ENCODE results near the gene ERVW-1.
"Not testable (repeated sequence)": the region's sequence is repeated elsewhere in the genome, so short reads cannot be mapped to it uniquely, and the experiment has no call there.

- TF ChIP-seq, protein P1, sequence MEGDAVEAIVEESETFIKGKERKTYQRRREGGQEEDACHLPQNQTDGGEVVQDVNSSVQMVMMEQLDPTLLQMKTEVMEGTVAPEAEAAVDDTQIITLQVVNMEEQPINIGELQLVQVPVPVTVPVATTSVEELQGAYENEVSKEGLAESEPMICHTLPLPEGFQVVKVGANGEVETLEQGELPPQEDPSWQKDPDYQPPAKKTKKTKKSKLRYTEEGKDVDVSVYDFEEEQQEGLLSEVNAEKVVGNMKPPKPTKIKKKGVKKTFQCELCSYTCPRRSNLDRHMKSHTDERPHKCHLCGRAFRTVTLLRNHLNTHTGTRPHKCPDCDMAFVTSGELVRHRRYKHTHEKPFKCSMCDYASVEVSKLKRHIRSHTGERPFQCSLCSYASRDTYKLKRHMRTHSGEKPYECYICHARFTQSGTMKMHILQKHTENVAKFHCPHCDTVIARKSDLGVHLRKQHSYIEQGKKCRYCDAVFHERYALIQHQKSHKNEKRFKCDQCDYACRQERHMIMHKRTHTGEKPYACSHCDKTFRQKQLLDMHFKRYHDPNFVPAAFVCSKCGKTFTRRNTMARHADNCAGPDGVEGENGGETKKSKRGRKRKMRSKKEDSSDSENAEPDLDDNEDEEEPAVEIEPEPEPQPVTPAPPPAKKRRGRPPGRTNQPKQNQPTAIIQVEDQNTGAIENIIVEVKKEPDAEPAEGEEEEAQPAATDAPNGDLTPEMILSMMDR (conservative IDR thresholded peaks at IDR 0.05): not testable (repeated sequence)
- not testable (repeated sequence) for TF ChIP-seq ZFX (IDR thresholded peaks at IDR 0.05)
Observed at GRCh38 chr7:92477681-92478080, at the start of gene ERVW-1.

Data from C4-2B (cell line).